Tibial artery (tissue), 4 donors: ENCODE data around the gene MINDY4.

ENCODE experiments used
- DNase-seq, 2 donors: peaks; one replicate each; pipeline ENCODE4 v3.0.0-alpha.2; 2019
- H3K27ac ChIP-seq, 2 donors: fragments of 200-600 bp; sonication (generic) in 1 of 2; 1 replicate in 1 of 2; 2 replicates in 1 of 2; pipeline ENCODE4 v1.5.1; 2018 to 2019; ENCODE audit warnings: mild to moderate bottlenecking in 1 of 2
- H3K27me3 ChIP-seq, 2 donors: fragments of 200-600 bp; sonication (generic) in 1 of 2; one replicate each; pipeline versions ENCODE4 v1.5.1 to v1.6.0; 2016 to 2019
- H3K36me3 ChIP-seq, 3 donors: fragments of 200-600 bp; sonication (generic) in 2 of 3; one replicate each; pipeline ENCODE4 v1.5.1; 2016 to 2019; ENCODE audit warnings: mild to moderate bottlenecking in 2 of 3
- H3K4me1 ChIP-seq, 4 donors: fragments of 200-600 bp; sonication (generic) in 2 of 4; 1 replicate in 3 of 4; 2 replicates in 1 of 4; pipeline ENCODE4 v1.5.1; 2016 to 2019
- H3K4me3 ChIP-seq, 2 donors: fragments of 200-600 bp; sonication (generic) in 1 of 2; 1 replicate in 1 of 2; 2 replicates in 1 of 2; pipeline ENCODE4 v1.5.1; 2018 to 2019; ENCODE audit warnings: mild to moderate bottlenecking in 2 of 2
- H3K9me3 ChIP-seq, 3 donors: fragments of 200-600 bp; sonication (generic) in 1 of 3; one replicate each; pipeline ENCODE4 v1.5.1; 2016 to 2019
- intact Hi-C: fragments of 100-400 bp; cut with DNase I; formaldehyde crosslinking; loops from one replicate; pipeline ENCODE4 v1.15.0; 2023; ENCODE audit warnings: low total_unique reads
- TF ChIP-seq, protein P1 (sequence below), 2 experiments: fragments of 200-600 bp in 1 of 2; fragments of 450-650 bp in 1 of 2; IDR thresholded peaks; one replicate each; pipeline ENCODE4 v1.5.1; 2017 to 2019; ENCODE audit warnings: antibody characterized with exemption in 2 of 2, mild to moderate bottlenecking in 1 of 2, moderate library complexity in 1 of 2

MINDY4 gene

DNA sequence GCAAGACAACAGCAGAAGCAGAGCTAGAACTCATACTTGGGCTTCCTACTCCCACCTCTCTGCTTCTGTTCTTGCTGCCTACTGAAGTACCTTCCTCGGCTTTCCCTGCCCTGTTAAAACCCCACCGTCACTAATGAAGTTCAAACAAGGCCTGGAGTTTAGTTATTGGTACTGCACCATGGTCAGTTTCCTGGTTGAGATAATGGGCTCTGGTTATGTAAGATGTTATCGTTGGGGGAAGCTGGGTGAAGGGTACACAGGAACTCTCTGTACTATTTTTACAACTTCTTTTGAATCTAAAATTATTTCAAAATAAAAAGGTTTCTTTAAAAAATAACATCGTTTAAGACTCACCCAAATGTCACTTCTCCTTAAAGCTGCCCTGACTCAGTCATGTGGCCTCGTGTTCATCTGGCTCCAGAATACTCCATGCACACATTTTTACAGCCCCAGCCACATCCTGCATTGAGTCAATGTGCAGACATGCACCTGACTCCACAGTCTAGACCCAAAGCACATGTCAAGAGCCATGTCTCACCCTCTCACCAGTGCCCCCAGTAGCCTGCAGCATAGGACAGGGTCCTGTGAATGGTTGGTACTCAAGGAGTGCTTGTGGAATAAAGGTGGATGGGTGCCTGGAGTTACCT is 103.6 kb downstream of the MINDY4 start:
- no peaks in the 10 kb centered on the region for H3K27me3 ChIP-seq
- peaks cover 14 to 72% (median 45%) of the 10 kb centered on the region in 3 donors for H3K36me3 ChIP-seq
- H3K4me1 ChIP-seq, result peaks cover 0 to 17% (median 6%) of the 10 kb centered on the region in 4 donors
- intact Hi-C loops, result no loop called here
- H3K4me3 ChIP-seq, result no peak overlapping the region
- no peak overlapping the region for H3K27ac ChIP-seq
- TF ChIP-seq, protein P1, sequence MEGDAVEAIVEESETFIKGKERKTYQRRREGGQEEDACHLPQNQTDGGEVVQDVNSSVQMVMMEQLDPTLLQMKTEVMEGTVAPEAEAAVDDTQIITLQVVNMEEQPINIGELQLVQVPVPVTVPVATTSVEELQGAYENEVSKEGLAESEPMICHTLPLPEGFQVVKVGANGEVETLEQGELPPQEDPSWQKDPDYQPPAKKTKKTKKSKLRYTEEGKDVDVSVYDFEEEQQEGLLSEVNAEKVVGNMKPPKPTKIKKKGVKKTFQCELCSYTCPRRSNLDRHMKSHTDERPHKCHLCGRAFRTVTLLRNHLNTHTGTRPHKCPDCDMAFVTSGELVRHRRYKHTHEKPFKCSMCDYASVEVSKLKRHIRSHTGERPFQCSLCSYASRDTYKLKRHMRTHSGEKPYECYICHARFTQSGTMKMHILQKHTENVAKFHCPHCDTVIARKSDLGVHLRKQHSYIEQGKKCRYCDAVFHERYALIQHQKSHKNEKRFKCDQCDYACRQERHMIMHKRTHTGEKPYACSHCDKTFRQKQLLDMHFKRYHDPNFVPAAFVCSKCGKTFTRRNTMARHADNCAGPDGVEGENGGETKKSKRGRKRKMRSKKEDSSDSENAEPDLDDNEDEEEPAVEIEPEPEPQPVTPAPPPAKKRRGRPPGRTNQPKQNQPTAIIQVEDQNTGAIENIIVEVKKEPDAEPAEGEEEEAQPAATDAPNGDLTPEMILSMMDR (IDR thresholded peaks at IDR 0.05), result no peak
- no peak for DNase-seq
- no peaks in the 10 kb centered on the region for H3K9me3 ChIP-seq

DNA sequence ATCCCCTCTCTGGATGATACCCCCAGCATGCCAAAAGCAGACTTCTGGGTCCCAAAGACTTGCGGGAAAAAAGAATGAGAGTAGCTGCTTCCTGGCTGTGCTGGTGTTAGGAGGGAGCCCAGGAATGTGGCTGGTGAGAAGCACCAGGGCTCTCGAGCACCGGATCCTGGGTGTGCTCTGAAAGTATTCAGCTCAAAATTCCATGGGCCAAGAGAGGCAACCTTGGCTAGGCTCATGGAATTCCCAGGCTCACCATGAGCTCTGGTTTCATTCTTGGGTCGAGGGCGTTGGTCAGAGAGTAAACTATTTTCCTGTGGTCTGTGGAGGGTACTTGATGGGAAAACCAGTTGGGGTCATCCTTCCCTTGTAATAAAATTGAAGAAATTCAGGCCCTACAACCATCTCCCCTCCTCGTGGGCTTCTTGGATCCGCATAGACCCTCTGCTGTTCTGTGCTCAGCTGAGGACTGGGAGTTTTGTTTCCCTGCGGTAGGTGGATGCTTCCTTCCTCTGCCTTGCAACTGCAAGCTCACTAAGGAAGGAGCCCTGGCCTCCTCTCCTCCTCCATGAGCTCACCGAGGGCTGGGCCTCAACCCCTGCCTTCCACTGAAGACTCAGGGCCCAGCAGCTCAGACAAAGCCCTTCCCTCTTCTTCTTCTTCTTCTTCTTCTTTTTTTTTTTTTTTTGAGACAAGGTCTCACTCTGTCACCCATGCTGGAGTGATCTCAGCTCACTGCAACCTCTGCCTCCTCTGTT is 106.0 kb downstream of the MINDY4 start:
- TF ChIP-seq, protein P1 (IDR thresholded peaks at IDR 0.05), result no peak
- H3K4me1 ChIP-seq, result peaks cover 0 to 3% (median 0%) of the 10 kb centered on the region in 4 donors
- no peak overlapping the region for H3K27ac ChIP-seq
- intact Hi-C loops, result no loop called here
- H3K36me3 ChIP-seq, result peaks cover 14 to 61% (median 41%) of the 10 kb centered on the region in 3 donors
- no peaks in the 10 kb centered on the region for H3K27me3 ChIP-seq
- H3K4me3 ChIP-seq, result no peak overlapping the region
- DNase-seq, result no peak
- H3K9me3 ChIP-seq, result no peaks in the 10 kb centered on the region

DNA sequence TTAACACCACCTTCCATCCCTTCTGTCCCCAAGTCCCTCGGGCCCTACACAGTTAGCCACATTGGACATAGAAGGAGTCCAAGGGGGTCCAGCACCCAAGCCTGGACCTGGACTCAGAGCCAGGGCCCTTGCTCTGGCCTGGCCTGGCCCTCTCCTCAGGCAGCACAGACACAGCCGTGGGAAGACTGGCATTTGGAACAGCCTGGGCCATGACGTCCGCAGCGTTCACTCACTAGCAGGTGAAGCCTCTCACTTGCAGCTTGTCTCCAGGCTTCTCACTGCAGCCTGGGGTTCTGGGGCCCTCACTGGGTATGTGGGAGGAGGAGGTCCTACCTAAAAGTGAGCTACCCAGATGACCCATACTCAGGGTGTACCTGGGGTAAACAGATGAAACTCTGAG is 106.8 kb downstream of the MINDY4 start:
- Histone ChIP-seq H3K27ac (no peak overlapping the region), H3K27me3 (no peaks in the 10 kb centered on the region), H3K4me3 (no peak overlapping the region), H3K9me3 (no peaks in the 10 kb centered on the region), H3K4me1 (peaks cover 0 to 3% (median 0%) of the 10 kb centered on the region in 4 donors), H3K36me3 (peaks cover 13 to 58% (median 33%) of the 10 kb centered on the region in 3 donors)
- TF ChIP-seq, protein P1 (IDR thresholded peaks at IDR 0.05), result no peak
- intact Hi-C loops, result no loop called here
- no peak for DNase-seq

DNA sequence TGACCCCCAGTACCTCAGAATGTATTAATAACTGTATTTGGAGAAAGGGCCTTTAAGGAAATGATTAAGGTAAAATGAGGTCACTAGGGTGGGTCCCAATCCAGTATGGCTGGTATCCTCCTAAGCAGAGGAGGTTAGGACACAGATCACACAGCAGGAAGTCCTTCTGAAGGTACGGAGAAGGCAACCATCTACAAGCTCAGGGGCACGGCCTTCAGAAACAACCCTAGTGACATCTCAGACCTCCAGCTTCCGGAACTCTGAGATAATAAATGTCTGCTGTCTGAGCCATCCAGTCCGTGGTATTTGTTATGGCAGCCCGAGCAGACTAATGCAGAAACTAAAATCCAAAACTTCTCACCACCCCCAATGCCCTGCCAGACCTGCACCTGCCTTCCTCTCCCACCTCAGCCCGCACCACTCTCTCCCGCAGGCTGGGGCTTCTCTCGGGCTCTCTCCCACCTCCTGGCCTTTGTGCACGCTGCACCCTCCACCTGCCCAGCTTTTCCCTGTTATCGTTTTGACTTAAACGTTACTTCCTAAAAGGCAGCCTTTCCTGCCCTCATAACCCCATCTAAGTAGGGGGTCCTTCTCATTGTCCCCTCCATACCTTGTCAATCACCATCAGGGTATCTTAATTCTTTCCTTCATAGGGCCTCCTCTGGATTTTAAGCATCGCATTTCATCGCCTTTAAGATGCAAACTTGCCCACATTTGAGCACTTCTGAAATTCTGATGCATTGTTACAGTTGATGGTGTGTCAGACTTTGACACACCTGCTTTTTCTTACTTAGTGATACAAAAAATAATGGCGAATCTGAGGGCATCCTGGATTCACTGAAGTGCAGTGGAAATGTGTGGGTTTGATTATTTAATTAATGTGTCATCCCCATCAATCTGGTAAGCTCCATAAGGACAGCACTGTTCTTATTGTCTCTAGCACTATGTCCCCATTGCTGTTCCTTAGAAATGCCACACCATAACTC is 108.2 kb downstream of the MINDY4 start:
- Histone ChIP-seq H3K36me3 (peaks cover 9 to 57% (median 26%) of the 10 kb centered on the region in 3 donors), H3K27me3 (no peaks in the 10 kb centered on the region), H3K27ac (no peak overlapping the region), H3K9me3 (no peaks in the 10 kb centered on the region), H3K4me3 (no peak overlapping the region), H3K4me1 (peaks cover 0 to 3% (median 0%) of the 10 kb centered on the region in 4 donors)
- intact Hi-C loops, result no loop called here
- TF ChIP-seq, protein P1 (IDR thresholded peaks at IDR 0.05), result no peak
- DNase-seq, result no peak

DNA sequence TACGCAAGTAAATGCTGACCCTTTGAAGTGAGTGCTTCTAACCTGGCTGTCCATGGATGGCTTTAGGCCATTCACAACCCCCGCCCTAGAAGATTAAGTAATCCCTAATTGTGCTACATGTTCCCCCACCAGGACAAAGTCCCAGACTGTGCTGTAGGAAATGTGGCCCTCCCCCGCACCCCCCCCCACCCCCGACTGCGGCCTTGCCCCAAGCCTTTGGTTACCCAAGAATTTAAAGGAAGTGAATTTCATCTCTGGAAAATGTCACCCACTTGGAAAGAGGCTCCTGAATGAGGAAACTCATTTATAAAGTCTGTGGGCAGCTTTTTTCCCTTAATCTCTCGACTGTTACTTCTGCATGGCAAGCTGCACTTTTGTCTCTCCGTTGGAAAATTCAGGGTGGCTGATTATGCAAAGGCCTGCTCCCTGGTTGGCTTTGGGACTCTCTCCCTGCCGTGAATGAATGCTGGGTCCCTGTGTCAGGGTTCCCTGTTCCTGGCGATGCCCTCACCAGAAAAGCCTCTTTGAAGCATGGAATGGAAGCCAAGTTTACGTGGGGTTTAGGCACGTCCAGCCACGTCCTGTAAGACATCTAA is 109.0 kb downstream of the MINDY4 start:
- Histone ChIP-seq H3K4me3 (no peak overlapping the region), H3K9me3 (no peaks in the 10 kb centered on the region), H3K27me3 (no peaks in the 10 kb centered on the region), H3K36me3 (peaks cover 5 to 58% (median 19%) of the 10 kb centered on the region in 3 donors), H3K4me1 (peaks cover 0 to 3% (median 0%) of the 10 kb centered on the region in 4 donors), H3K27ac (no peak overlapping the region)
- DNase-seq, result no peak
- TF ChIP-seq, protein P1 (IDR thresholded peaks at IDR 0.05), result no peak
- intact Hi-C loops, result no loop called here
